Motor neuron (in vitro differentiated cells): Measurements from ENCODE around the gene OXCT1. TPM values are rescaled to one million over a fixed set of nuclear protein-coding genes. Genes with fewer than 3 reads are reported as not detected.
A peak's percentile ranks its signal among the peaks of the same experiment; 100 is the strongest.

ENCODE experiments used
- ATAC-seq, 8 experiments: fragments of 200-7000 bp; cut with Tn5 transposase; replicated peaks in 6 of 8; 2 replicates each; pipeline ENCODE4 v1.8.0; 2021; ENCODE audit warnings: mild to moderate bottlenecking in 8 of 8, moderate library complexity in 8 of 8
- H3K27ac ChIP-seq, 2 donors: fragments of 250-450 bp; sonication (Bioruptor Pico); 2 replicates each; pipeline ENCODE4 v1.9.0; 2021; ENCODE audit warnings: antibody characterized with exemption in 2 of 2, mild to moderate bottlenecking in 2 of 2, moderate library complexity in 1 of 2
- H3K4me1 ChIP-seq, 2 donors: fragments of 250-450 bp; sonication (Bioruptor Pico); replicated peaks in 1 of 2; 2 replicates each; pipeline ENCODE4 v1.6.1; 2021; ENCODE audit warnings: antibody characterized with exemption in 2 of 2, mild to moderate bottlenecking in 2 of 2, moderate library complexity in 1 of 2
- H3K4me3 ChIP-seq, 5 donors: fragments of 250-450 bp; sonication (Bioruptor Pico); 2 replicates each; pipeline ENCODE4 v1.9.0; 2021; ENCODE audit warnings: antibody characterized with exemption in 5 of 5, mild to moderate bottlenecking in 5 of 5, moderate library complexity in 4 of 5
- WGBS, 10 experiments: fragments of 450-650 bp; shearing (Covaris generic); methylation state at CpG; one replicate each; pipeline ENCODE4 v1.0.0; 2022; 5-methylcytosine and 5-hydroxymethylcytosine counted together
- in situ Hi-C, 9 experiments: fragments of 400-800 bp; cut with MboI; loops; one replicate each; pipeline ENCODE4 v1.15.0; 2021; ENCODE audit warnings: low sequenced_read_pairs in 9 of 9, low pct_unique_long_range_greater_than_20kb in 2 of 9; ENCODE audit not compliant: unreplicated experiment in 9 of 9
- total RNA-seq, 8 experiments: library from RNA; unstranded; fragments of 300-600 nt; gene quantifications; 2 replicates each; pipeline versions ENCODE4 v1.2.3 to v1.2.4, GENCODE V29; 2022

The OXCT1 gene
- total RNA-seq, 8 experiments from 2014 or later, result 6.6 to 55.5 (median 36.9) TPM

DNA sequence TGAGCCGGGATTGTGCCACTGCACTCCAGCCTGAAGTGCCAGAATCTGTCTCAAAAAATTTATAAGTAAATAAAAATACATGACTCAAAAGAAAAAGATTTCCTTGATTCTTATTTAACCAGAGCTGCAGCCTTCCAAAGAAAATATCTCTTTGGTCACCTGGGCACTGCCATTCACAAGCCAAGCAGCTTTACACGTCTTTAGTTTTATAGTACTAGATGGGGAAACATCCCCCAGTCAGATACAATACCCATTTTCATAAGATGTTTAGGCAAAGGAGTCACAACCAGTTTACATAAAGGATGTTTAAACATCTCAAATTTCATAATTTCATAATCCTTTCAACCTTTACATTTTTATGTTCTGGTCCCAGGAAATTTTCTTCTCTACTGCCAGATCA, 13.7 kb upstream of the OXCT1 start:
- Histone ChIP-seq H3K4me3 (no peak overlapping the region), H3K27ac (no peak overlapping the region), H3K4me1 (no peaks in the 10 kb centered on the region)
- ATAC-seq, result no peak
- in situ Hi-C loops, result no loop called here
- WGBS, 10 experiments, result 83 to 100% (median 100%) methylated on average over 1 to 2 of the region's 2 CpGs; no CpG with 5 or more reads in 7 of the 10 experiments

DNA sequence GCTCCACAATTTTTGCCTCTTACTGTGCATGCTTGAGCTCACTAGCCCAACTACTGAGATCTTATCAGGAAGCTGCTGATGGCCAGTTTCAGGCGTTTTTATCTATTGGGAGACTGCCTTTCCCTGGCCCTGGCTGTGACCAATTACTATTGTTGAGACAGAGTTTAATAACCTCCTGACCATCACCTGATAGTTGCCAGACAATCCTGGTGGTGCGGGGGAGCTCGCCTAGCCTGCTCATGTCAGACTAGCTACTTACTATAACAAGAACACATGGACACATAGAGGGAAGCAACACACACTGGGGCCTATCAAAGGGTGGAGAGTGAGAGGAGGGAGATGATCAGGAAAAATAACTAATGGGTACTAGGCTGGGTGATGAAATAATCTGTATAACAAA, 13.0 kb upstream of the OXCT1 start:
- no peak overlapping the region for H3K27ac ChIP-seq
- in situ Hi-C loops, result no loop called here
- WGBS, 10 experiments, result 0 to 93% (median 82%) methylated on average over 1 to 3 of the region's 3 CpGs; no CpG with 5 or more reads in 1 of the 10 experiments
- H3K4me3 ChIP-seq, result no peak overlapping the region
- H3K4me1 ChIP-seq, result no peaks in the 10 kb centered on the region
- ATAC-seq, result no peak

DNA sequence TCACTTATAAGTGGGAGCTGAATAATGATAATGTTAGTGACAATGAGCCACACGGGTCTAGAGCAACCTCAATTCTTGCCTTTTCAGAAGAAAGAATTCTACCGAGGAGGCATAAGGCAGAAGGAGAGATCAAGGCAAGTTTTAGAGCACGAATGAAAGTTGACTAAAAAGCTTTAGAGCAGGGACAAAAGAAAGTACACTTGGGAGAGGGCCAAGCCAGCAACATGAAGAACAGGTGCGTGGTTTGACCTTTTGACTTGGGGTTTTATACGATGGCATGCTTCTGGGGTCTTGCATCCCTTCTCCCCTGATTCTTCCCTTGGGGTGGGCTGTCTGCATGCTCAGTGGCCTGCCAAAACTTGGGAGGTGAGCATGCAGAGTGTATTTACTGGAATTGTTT, 12.5 kb upstream of the OXCT1 start:
- in situ Hi-C loops, result no loop called here
- ATAC-seq, result no peak
- H3K4me3 ChIP-seq, result no peak overlapping the region
- H3K27ac ChIP-seq, result no peak overlapping the region
- WGBS, 10 experiments, result 27 to 92% (median 50%) methylated on average over 1 to 4 of the region's 5 CpGs
- H3K4me1 ChIP-seq, result no peaks in the 10 kb centered on the region

DNA sequence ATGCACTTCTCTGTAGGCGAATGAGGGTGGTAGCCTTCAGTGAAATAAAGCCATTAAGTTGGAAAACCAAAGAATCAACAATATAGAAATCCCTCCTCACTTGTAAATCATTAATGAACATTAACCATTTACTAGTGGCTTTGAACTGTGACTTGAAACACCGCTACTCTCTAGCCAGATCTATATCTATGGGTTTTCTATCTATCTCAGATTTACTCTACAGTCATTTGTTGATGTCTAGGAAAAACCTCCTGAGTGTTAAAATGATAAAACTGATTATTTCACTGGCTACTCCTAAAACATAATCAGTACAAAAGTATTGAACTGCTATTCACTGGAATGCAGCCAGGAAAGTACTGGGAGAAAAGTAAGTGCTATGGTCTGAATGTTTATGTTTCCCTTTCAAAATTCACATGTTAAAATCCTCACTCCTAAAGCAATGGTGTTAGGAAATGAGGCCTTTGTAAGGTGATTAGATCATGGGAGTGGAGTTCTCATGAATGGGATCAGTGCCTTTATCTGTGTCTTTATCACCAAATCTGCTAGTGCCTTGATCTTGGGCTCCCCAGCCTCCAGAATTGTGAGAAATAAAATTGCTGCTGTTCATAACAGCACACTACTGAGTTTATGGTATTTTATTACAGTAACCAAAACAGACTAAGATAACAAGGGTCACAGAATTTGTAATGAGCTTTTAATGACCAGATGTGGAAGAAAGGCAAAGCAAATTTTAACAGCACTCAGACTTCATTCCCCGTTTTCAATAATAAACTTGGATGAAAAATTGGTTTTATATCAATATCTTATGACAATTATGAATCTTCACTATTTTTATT, 8.6 kb upstream of the OXCT1 start:
- 25 to 75% (median 57%) methylated on average over 1 to 3 of the region's 3 CpGs; no CpG with 5 or more reads in 1 of the 10 experiments for WGBS, 10 experiments
- no peak overlapping the region for H3K27ac ChIP-seq
- H3K4me1 ChIP-seq, result no peaks in the 10 kb centered on the region
- no peak overlapping the region for H3K4me3 ChIP-seq
- ATAC-seq, result no peak
- in situ Hi-C loops, result no loop called here

DNA sequence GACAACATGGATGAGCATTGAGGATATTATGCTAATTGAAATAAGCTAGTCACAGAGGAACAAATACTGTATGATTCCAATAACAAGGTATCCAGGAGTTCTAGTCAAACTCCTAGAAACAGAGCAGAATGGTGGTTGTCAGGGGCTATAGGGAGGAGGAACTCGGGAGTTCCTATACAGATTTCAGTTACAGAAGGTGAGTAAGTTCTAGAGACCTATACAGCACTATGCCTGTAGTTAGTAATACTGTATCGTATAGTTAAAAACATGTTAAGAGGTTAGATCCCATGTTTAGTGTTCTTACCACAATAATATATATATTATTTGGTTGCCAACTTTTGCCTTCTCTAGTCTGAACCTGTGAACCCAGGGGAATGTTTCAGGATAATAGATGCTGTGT, 7.9 kb upstream of the OXCT1 start:
- Histone ChIP-seq H3K4me1 (no peaks in the 10 kb centered on the region), H3K27ac (no peak overlapping the region), H3K4me3 (no peak overlapping the region)
- in situ Hi-C loops, result no loop called here
- WGBS, 10 experiments, result 40 to 100% (median 71%) methylated on average over 1 to 2 of the region's 2 CpGs; no CpG with 5 or more reads in 1 of the 10 experiments
- ATAC-seq, result no peak

DNA sequence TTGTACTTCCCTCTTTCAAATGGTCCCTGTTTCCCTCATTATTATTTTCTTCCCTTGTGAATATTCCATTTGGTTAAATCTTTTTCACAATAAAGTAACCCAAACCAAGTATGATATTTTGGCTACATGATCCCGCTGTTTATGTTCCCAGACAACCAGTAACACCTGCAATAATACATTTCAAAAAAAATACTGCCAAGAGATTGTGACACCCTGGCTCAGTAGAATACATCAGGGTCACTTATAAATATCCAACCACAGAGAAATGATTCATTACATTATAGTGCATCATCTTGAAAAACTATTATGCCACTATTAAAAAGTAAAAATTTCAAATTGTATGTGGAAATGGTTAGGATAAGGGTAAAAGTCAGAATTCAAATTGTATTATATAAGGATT, 7.2 kb upstream of the OXCT1 start:
- Histone ChIP-seq H3K4me1 (no peaks in the 10 kb centered on the region), H3K4me3 (no peak overlapping the region), H3K27ac (no peak overlapping the region)
- in situ Hi-C loops, result no loop called here
- no peak for ATAC-seq
- 36 to 100% (median 97%) methylated on average over 1 of the region's 1 CpG for WGBS, 10 experiments

DNA sequence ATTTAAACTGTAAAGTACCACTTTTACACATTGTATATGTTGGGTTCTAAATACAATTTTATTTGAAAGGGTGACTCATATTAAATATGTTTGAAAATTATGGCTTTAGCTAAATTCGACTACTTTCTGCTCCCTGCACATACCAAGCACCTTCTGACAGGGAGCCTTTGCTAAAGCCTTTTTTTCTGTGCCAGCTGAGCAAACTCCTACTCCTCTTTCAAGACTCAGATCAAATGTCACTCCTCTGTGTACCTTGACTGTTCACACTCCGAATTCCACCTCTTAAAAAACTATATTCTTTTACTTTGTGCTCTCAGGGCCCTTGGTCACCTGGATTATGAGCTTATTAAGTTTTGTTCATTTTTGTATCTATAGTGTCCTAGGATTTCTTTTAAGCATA, 6.5 kb upstream of the OXCT1 start:
- H3K4me3 ChIP-seq, result no peak overlapping the region
- 14 to 80% (median 43%) methylated on average over 1 to 2 of the region's 2 CpGs; no CpG with 5 or more reads in 2 of the 10 experiments for WGBS, 10 experiments
- in situ Hi-C loops, result no loop called here

DNA sequence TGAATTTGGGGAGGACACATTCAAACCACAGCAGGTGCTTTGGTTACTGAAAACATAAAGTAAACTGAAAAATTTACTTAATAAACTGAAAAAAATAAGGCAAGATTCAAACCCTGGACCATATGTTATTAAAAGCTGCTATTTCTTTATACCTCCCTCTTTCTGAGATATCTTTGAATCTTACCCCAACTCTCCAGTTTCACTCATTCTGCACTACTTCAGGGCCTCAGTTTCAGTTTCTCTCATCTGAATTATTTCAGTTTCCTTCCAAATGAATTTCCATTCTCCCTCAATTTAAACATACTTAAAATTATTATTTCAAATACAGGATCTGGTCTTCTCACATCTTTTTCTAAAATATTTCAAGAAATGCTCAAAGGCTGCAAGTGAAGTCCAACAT, 4.9 kb upstream of the OXCT1 start:
- ATAC-seq, result no peak
- H3K4me1 ChIP-seq, result peaks cover 4% of the 10 kb centered on the region in 2 donors
- in situ Hi-C loops, result no loop called here
- no peak overlapping the region for H3K27ac ChIP-seq
- H3K4me3 ChIP-seq, result no peak overlapping the region

More for the DNA sequence above, 6.5 kb upstream of the OXCT1 start:
- Histone ChIP-seq H3K4me1 (no peaks in the 10 kb centered on the region), H3K27ac (no peak overlapping the region)
- no peak for ATAC-seq

DNA sequence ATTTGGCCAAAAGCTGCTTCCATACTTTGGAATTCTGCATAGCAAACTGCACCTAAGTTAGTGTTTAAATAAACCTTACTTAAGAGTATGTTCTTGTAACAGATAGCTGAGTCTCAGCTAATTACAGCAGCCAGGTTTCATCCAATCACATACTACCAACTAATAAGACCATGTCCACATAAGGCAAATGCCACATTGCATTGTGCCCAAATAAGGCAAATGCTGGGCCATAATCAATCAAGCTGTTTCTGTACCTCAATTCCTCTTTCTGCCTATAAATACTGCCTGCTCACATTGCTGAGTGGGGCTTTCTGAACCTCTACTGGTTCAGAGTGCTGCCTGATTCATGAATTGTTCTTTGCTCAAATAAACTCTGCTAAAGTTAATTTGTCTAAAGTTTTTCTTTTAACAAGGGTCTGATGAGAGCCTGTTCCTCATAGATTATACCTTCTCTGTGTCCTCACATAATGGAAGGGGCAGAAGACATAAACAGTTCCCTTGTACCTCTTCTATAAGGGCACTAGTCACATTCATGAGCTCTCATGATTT, 4.4 kb upstream of the OXCT1 start:
- no peak overlapping the region for H3K27ac ChIP-seq
- ATAC-seq, result no peak
- in situ Hi-C loops, result loop anchor here in 4 of 9 experiments (25.0 kb wide), 2 partner anchors 188 to 888 kb away; partner anchors contain the start of gene CCDC152 (in 3 of the 4)

DNA sequence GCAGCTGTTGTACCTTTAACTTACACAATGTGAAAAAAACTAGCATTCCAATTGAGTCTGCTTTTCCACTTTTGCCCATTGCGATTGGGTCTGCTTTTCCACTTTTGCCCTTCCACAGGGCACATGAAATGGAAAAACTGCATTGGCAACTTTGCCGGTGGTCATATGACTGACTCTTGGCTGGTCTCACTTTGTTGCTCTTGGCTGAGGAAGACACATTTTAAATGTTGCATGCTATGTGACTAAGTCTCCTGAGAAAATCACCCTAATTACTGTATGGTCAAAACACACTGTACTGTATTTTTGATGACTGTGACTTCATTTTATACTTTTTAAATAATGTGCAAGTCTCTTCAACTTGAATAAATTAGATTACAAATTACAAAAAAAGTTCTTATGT, 1.6 kb upstream of the OXCT1 start:
- ATAC-seq, result no peak
- WGBS, 10 experiments, result 50 to 100% (median 94%) methylated on average over 1 to 2 of the region's 2 CpGs; no CpG with 5 or more reads in 2 of the 10 experiments
- no peak overlapping the region for H3K4me3 ChIP-seq
- in situ Hi-C loops, result loop anchor here in 4 of 9 experiments (25.0 kb wide), 2 partner anchors 190 to 890 kb away; partner anchors contain the start of gene CCDC152 (in 3 of the 4)
- peaks cover 4 to 10% of the 10 kb centered on the region in 2 donors for H3K4me1 ChIP-seq
- no peak overlapping the region for H3K27ac ChIP-seq

More for the DNA sequence above, 4.4 kb upstream of the OXCT1 start:
- no peak overlapping the region for H3K4me3 ChIP-seq
- peaks cover 4% of the 10 kb centered on the region in 2 donors for H3K4me1 ChIP-seq

DNA sequence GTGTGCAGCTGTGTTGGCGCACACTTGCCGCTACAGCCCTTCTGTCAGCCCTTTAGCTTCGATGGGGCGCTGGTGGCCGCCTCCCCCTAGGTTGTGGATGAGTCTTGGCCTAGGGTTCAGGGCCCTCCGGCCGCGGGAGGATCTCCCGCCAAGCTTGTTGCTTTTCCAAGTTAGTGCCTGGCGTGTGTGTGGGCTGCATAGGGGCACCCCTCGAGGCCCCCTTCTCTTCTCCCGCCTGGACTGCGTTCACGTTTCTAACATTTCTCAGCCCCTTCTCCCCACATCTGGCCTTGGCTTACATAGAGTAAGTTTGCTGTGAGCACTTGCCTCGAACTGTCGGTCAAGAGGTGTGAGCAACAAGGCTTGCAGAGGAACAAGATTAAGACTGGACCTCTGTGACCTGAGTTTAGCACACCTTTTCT, 413 bp upstream of the OXCT1 start:
- peak in 1 of 8 experiments; percentile 54 for ATAC-seq
- in situ Hi-C loops, result loop anchor here in 4 of 9 experiments (25.0 kb wide), 2 partner anchors 192 to 892 kb away; partner anchors contain the start of gene CCDC152 (in 3 of the 4)
- WGBS, 10 experiments, result no CpG with 5 or more reads among the region's 16 CpGs
- Histone ChIP-seq H3K27ac (peak overlapping the region; percentile 59 to 86), H3K4me1 (peaks cover 4 to 10% of the 10 kb centered on the region in 2 donors), H3K4me3 (peak overlapping the region; percentile 58 to 87 (median 71))

DNA sequence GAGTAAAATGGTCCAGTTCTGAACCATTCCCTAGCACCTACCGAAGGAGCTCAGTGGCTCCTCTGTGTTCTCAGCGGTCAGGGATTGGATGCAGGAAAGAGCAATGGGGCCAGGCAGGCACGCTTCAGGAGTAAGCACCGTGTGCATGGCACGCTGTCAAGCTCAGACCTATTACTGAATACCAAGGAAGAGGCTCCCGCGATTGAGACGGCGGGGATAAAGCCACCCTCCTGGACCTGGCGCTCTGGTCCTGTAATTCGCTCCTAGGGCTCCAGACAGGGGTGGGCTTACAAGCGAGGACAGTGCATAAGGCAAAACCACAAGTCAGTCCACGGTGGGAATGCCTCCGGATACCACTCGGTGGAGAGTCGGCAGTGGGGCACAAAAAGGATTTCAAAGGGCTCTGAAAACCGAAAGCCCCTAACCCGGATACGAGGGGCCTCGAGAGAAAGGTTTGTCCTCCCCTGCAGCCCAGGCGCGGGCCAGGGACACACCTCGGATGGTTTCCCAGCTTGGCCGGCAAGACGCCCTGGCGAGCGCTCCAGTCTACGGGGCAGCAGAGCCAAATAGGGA, 988 bp downstream of the OXCT1 start:
- in situ Hi-C loops, result loop anchor here in 4 of 9 experiments (25.0 kb wide), 2 partner anchors 193 to 893 kb away; partner anchors contain the start of gene CCDC152 (in 3 of the 4)
- peaks cover 4 to 10% of the 10 kb centered on the region in 2 donors for H3K4me1 ChIP-seq
- WGBS, 10 experiments, result 0 to 18% (median 7%) methylated on average over 2 to 20 of the region's 28 CpGs; no CpG with 5 or more reads in 4 of the 10 experiments
- H3K4me3 ChIP-seq, result peak overlapping the region; percentile 58 to 87 (median 71)
- peak overlapping the region; percentile 59 to 86 for H3K27ac ChIP-seq
- peak; percentile 2 to 27 (median 14) for ATAC-seq

DNA sequence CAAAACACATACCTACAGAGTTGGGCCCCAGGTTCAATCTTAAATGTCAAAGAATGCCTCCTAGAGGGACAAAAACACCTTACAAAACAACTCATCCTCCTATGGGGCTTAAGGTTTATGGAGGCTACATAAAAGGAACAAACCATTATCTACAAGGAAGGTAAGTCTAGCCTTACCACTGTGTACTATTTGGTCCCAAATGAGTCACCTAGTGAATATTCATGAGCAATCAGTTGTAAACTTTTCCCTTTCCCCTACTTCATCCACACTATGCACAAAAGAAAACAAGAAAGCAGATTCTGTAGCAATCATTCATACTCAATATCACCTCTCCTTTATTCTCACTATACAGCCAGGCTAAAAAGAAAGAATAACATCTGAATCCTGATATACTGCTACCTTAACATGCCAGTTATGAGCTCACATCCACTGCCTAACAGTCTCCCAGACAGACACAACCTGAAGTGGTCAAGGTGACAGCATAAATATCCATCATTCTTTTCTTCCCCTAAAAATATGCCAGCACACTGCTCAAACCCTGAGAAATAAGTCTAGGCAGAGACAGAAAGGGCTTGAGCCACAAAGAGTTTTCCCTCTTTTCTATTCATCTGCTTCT, 6.2 kb downstream of the OXCT1 start:
- in situ Hi-C loops, result loop anchor here in 4 of 9 experiments (25.0 kb wide), 2 partner anchors 198 to 898 kb away; partner anchors contain the start of gene CCDC152 (in 3 of the 4)
- ATAC-seq, result peak in 5 of 8 experiments; percentile 25 to 80 (median 46)
- no peak overlapping the region for H3K4me3 ChIP-seq
- H3K27ac ChIP-seq, result no peak overlapping the region
- peaks cover 0 to 5% of the 10 kb centered on the region in 2 donors for H3K4me1 ChIP-seq
